T-cell (primary cell): ENCODE results near the gene NDUFB7. TPM values are rescaled to one million over a fixed set of nuclear protein-coding genes. Genes with fewer than 3 reads are reported as not detected.
"Not testable (repeated sequence)": the region's sequence is repeated elsewhere in the genome, so short reads cannot be mapped to it uniquely, and the experiment has no call there.

ENCODE experiments used
- ATAC-seq, 4 experiments: fragments of 200-7000 bp in 3 of 4; fragments of 150-1000 bp in 1 of 4; cut with Tn5 transposase; replicated peaks in 1 of 4; 1 replicate in 3 of 4; 2 replicates in 1 of 4; pipeline ENCODE4 v1.10.0; 2021; ENCODE audit warnings: moderate library complexity in 3 of 4, mild to moderate bottlenecking in 2 of 4, moderate number of reproducible peaks in 1 of 4
- CTCF ChIA-PET, 2 donors: fragments of 300-600 bp; sonication (Branson Sonifier 250); formaldehyde crosslinking; loops; one replicate each; lab custom pipeline; 2022; ENCODE audit warnings: antibody characterized with exemption in 2 of 2; lab: Charles Lee
- POLR2A ChIA-PET, 2 donors: fragments of 300-600 bp; sonication (Branson Sonifier 250); formaldehyde crosslinking; loops; one replicate each; lab custom pipeline; 2022; ENCODE audit warnings: antibody characterized with exemption in 2 of 2; lab: Charles Lee
- DNase-seq, 35 experiments: peaks; one replicate each; pipeline versions ENCODE4 v3.0.0 to v3.0.0-alpha.2; 2013 to 2023
- H3K27ac ChIP-seq: one replicate; pipeline ENCODE4 v1.5.1; 2013; ENCODE audit warnings: low read length
- H3K27me3 ChIP-seq, 2 experiments: replicated peaks in 1 of 2; 1 replicate in 1 of 2; 2 replicates in 1 of 2; pipeline versions ENCODE4 v1.6.1 to v1.7.0; 2013; ENCODE audit warnings: low read length in 1 of 2, mixed read lengths in 1 of 2; ENCODE audit not compliant: control insufficient read depth in 2 of 2, insufficient read depth in 2 of 2; ENCODE audit errors: extremely low read depth in 1 of 2
- H3K36me3 ChIP-seq, 2 donors: 1 replicate in 1 of 2; 2 replicates in 1 of 2; pipeline versions ENCODE4 v1.6.1 to v1.7.0; 2013; ENCODE audit warnings: low read length in 1 of 2; ENCODE audit not compliant: control insufficient read depth in 2 of 2, insufficient read depth in 1 of 2; ENCODE audit errors: extremely low read depth in 1 of 2
- H3K4me1 ChIP-seq, 2 experiments: 1 replicate in 1 of 2; 2 replicates in 1 of 2; pipeline versions ENCODE4 v1.6.1 to v1.7.0; 2013; ENCODE audit warnings: low read length in 2 of 2, mixed read lengths in 1 of 2; ENCODE audit not compliant: insufficient read depth in 2 of 2, control insufficient read depth in 1 of 2; ENCODE audit errors: extremely low read depth in 1 of 2
- H3K4me3 ChIP-seq, 2 donors: 1 replicate in 1 of 2; 2 replicates in 1 of 2; pipeline versions ENCODE4 v1.5.1 to v1.7.0; 2013; ENCODE audit warnings: mild to moderate bottlenecking in 2 of 2, low read length in 1 of 2, moderate library complexity in 1 of 2; ENCODE audit not compliant: control insufficient read depth in 1 of 2; ENCODE audit errors: extremely low read depth in 1 of 2
- H3K9me3 ChIP-seq: 2 replicates; pipeline ENCODE4 v1.7.0; 2013
- H3K27ac Mint-ChIP-seq, 2 donors: one replicate each; pipeline ENCODE4 v1.8.0; 2020 to 2021; ENCODE audit warnings: mild to moderate bottlenecking in 2 of 2, mixed read lengths in 2 of 2
- H3K27me3 Mint-ChIP-seq, 2 donors: one replicate each; pipeline ENCODE4 v1.8.0; 2021 to 2022; ENCODE audit warnings: mixed read lengths in 2 of 2
- H3K36me3 Mint-ChIP-seq: one replicate; pipeline ENCODE4 v1.8.0; 2021; ENCODE audit warnings: mixed read lengths
- H3K4me1 Mint-ChIP-seq, 3 donors: one replicate each; pipeline ENCODE4 v1.8.0; 2020 to 2022; ENCODE audit warnings: mixed read lengths in 3 of 3, mild to moderate bottlenecking in 1 of 3
- H3K4me3 Mint-ChIP-seq, 3 donors: one replicate each; pipeline ENCODE4 v1.8.0; 2020 to 2022; ENCODE audit warnings: mild to moderate bottlenecking in 3 of 3, mixed read lengths in 3 of 3, moderate library complexity in 3 of 3
- H3K9me3 Mint-ChIP-seq, 3 donors: one replicate each; pipeline ENCODE4 v1.8.0; 2020 to 2022; ENCODE audit warnings: mixed read lengths in 3 of 3
- WGBS: methylation state at CpG from one replicate; pipeline ENCODE4 v1.1.5; 2013; ENCODE audit warnings: missing lambda C conversion rate; ENCODE audit not compliant: insufficient coverage; 5-methylcytosine and 5-hydroxymethylcytosine counted together
- total RNA-seq, 35 experiments: library from RNA in 6 of 35; stranded (reverse) in 6 of 35; fragments of 120-200 nt in 1 of 35; gene quantifications; one replicate each; pipeline versions ENCODE4 v1.2.1 to v1.2.4 and lab custom pipeline; 2013 to 2026

Gene NDUFB7
- total RNA-seq, 5 donors from 2014 or later (not counting 1 experiment from before 2014, with no cell fraction given): 47.9 to 112 (median 90.4) TPM

DNA sequence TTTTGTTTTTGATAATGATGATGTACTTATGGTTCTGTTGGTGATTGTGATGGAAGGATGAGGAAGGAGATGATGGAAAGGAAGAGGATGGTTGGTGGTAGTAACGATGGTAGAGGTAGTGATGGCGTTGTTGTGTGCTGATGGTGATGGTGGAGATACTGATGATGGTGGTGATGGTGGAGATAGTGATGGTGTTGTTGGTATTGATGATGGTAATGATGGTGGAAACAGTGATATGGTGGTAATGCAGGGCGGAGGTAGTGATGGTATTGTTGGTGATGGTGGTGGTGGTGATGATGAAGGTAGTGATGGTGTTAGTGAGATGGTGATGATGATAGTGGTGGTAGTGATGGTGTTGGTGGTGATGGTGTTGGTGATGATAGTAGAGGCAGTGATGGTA is 23.7 kb upstream of the NDUFB7 start:
- Histone ChIP-seq H3K9me3 (no peaks in the 10 kb centered on the region), H3K4me3 (no peak overlapping the region), H3K27ac (no peak overlapping the region), H3K4me1 (no peaks in the 10 kb centered on the region), H3K27me3 (peaks cover 0 to 11% of the 10 kb centered on the region in 2 experiments), H3K36me3 (no peaks in the 10 kb centered on the region)
- Mint-ChIP-seq H3K27me3 (peaks cover 8 to 11% of the 10 kb centered on the region in 2 donors), H3K4me1 (no peaks in the 10 kb centered on the region), H3K4me3 (no peak overlapping the region), H3K36me3 (no peaks in the 10 kb centered on the region), H3K27ac (no peak overlapping the region), H3K9me3 (peaks cover 0 to 8% (median 7%) of the 10 kb centered on the region in 3 donors)
- ChIA-PET CTCF (no interaction called here), POLR2A (interaction anchor here in 1 of 2 donors (0.5 kb wide), 1 partner anchor 1756 kb away, joined by 3 read pairs; no protein-coding TSS in a partner anchor)
- WGBS: 82% methylated on average over 3 of the region's 3 CpGs
- no peak for ATAC-seq
- no peak for DNase-seq

DNA sequence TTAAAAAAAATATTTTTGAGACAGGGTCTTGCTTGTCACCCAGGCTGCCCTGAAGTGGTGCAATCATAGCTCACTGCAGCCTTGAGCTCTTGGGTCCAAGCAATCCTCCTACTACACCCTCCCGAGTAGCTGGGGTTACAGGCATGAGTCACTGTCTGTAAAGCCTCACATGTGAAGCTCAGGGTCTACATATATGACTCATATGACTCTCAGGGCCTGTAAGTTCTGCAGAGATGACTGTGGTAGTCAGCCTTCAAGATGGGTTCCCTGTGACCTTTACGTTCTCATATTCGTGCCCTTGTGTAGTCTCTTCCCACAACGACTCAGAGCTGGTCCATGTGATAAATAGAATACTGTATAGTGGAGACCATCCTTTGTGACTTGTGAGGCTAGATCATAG is 17.6 kb upstream of the NDUFB7 start:
- ATAC-seq: peak in 1 of 4 experiments; percentile 38
- H3K9me3 ChIP-seq, H3K27me3 ChIP-seq, H3K27ac Mint-ChIP-seq, DNase-seq, H3K4me3 ChIP-seq, H3K4me1 Mint-ChIP-seq, POLR2A ChIA-PET, H3K36me3 ChIP-seq, H3K4me1 ChIP-seq, H3K4me3 Mint-ChIP-seq, H3K27ac ChIP-seq, H3K9me3 Mint-ChIP-seq, CTCF ChIA-PET, H3K36me3 Mint-ChIP-seq, H3K27me3 Mint-ChIP-seq: not testable (repeated sequence)
- WGBS: no CpG with 5 or more reads among the region's 4 CpGs

DNA sequence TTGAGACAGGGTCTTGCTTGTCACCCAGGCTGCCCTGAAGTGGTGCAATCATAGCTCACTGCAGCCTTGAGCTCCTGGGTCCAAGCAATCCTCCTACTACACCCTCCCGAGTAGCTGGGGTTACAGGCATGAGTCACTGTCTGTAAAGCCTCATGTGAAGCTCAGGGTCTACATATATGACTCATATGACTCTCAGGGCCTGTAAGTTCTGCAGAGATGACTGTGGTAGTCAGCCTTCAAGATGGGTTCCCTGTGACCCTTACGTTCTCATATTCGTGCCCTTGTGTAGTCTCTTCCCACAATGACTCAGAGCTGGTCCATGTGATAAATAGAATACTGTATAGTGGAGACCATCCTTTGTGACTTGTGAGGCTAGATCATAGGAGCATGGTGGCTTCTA is 13.3 kb upstream of the NDUFB7 start:
- H3K4me3 ChIP-seq, H3K27me3 Mint-ChIP-seq, H3K27ac ChIP-seq, H3K36me3 ChIP-seq, H3K4me1 ChIP-seq, CTCF ChIA-PET, H3K27ac Mint-ChIP-seq, H3K4me1 Mint-ChIP-seq, H3K36me3 Mint-ChIP-seq, H3K9me3 Mint-ChIP-seq, H3K9me3 ChIP-seq, H3K27me3 ChIP-seq, DNase-seq: not testable (repeated sequence)
- WGBS: no CpG with 5 or more reads among the region's 3 CpGs
- peak in 3 of 4 experiments; percentile 43 to 66 (median 60) for ATAC-seq
- POLR2A ChIA-PET: interaction anchor here in 1 of 2 donors (0.6 kb wide), 1 partner anchor 98 kb away, joined by 3 read pairs; no protein-coding TSS in a partner anchor
- H3K4me3 Mint-ChIP-seq: peak overlapping the region in 1 of 3 donors; percentile 1

DNA sequence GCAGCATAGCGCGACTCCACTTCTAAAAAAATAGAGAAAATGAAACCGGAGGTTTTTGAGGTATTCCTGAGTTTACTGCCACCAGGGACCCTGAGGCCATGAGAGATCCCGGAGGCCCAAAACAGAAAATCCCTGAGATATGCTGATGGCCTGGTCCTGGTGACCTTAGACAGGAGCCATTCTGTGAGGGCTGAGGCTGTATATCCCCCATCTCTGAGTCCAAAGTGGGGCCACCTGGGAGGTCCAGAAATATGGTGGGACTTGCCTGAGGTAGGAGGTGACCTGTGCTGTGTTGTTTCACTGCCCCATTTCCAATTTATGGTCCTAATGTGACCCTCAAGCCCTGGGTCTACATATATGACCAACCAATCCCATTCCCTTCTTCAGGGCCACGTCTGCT is 12.5 kb upstream of the NDUFB7 start:
- H3K27me3 Mint-ChIP-seq, H3K27ac ChIP-seq, H3K4me3 ChIP-seq, H3K9me3 ChIP-seq, ATAC-seq, H3K27me3 ChIP-seq, H3K9me3 Mint-ChIP-seq, CTCF ChIA-PET, DNase-seq, H3K27ac Mint-ChIP-seq, POLR2A ChIA-PET, H3K36me3 Mint-ChIP-seq, H3K4me1 Mint-ChIP-seq, H3K4me1 ChIP-seq, H3K36me3 ChIP-seq: not testable (repeated sequence)
- peak overlapping the region in 1 of 3 donors; percentile 79 for H3K4me3 Mint-ChIP-seq
- WGBS: no CpG with 5 or more reads among the region's 5 CpGs

DNA sequence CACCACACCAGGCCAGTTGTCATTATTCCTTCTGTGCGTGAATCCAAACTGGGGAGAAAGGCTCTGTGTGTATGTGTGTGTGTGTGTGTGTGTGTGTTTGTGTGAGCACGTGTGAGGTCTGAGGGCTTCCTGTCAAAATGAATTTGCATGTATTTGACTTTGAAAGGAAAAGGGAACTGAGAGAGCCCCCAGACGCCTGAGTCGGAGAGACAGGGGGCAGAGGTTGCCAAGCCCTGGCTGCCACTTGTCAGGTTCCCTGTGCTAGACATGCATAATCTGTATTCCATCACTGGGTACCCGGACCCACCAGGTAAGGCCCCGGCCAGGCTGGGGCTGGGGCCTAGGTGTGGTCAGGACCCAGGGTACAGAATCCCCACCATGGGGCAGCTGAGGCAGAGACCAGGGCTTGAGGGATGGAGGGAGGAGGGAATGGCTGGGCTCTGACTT is 11.1 kb upstream of the NDUFB7 start, which contains the start of gene CLEC17A:
TSS of gene CLEC17A (plus strand) at position 191 of the 447 bp plus-strand sequence. CDS start at position 268, 77 bp downstream.
- Mint-ChIP-seq H3K27ac (peak within 1 kb of the TSS in 1 of 2 donors; percentile 31), H3K9me3 (no peaks in the 10 kb centered on the region), H3K4me1 (peaks cover 0 to 6% (median 0%) of the 10 kb centered on the region in 3 donors), H3K4me3 (peak within 1 kb of the TSS in 1 of 3 donors; percentile 79), H3K27me3 (peaks cover 0 to 4% of the 10 kb centered on the region in 2 donors), H3K36me3 (no peaks in the 10 kb centered on the region)
- no peaks in the 10 kb centered on the region for H3K36me3 ChIP-seq
- no peak within 1 kb of the TSS for H3K27ac ChIP-seq
- no peaks in the 10 kb centered on the region for H3K27me3 ChIP-seq
- WGBS: 36% methylated on average over 4 of the region's 6 CpGs
- no peaks in the 10 kb centered on the region for H3K4me1 ChIP-seq
- DNase-seq (peak in 1 of 35 experiments; percentile 21), ATAC-seq (no peak)
- no peak within 1 kb of the TSS for H3K4me3 ChIP-seq
- ChIA-PET POLR2A (no interaction called here), CTCF (no interaction called here)
- H3K9me3 ChIP-seq: no peaks in the 10 kb centered on the region

DNA sequence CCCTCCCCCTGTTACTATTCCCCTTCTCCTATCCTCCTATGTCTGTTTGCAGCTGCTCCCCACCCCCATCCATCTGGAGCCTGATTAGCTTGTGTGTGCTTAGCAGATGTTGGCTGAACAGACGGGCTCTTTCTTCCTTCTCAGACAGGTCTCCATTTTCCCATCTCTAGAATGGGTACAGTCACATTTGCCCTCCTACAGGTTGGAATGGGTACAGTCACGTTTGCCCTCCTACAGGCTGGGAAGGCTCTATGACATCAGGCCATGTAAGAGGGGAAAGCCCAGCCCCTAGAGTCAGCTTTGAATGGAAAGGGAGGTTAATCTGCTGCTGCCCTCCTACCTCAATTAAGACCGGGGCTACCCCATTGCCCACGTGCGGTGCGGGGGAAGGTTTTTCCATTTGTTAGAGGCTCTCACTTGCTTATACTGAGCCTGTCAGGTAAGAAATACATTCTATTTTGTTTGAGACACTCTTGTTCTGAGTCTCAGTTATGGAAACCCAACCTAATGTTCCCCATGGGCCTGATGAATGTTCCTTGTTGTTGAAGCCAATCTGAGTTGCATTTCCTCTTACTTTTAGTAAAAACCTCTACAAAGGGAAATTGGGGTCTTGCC is 8.9 kb upstream of the NDUFB7 start:
- Histone ChIP-seq H3K4me1 (no peaks in the 10 kb centered on the region), H3K9me3 (no peaks in the 10 kb centered on the region), H3K27me3 (no peaks in the 10 kb centered on the region), H3K27ac (no peak overlapping the region), H3K36me3 (no peaks in the 10 kb centered on the region), H3K4me3 (no peak overlapping the region)
- ChIA-PET CTCF (no interaction called here), POLR2A (no interaction called here)
- H3K4me3 Mint-ChIP-seq: no peak overlapping the region
- WGBS: no CpG with 5 or more reads among the region's 6 CpGs
- ATAC-seq (no peak), DNase-seq (no peak)
- peaks cover 0 to 8% (median 0%) of the 10 kb centered on the region in 3 donors for H3K4me1 Mint-ChIP-seq
- H3K9me3 Mint-ChIP-seq: no peaks in the 10 kb centered on the region
- H3K27me3 Mint-ChIP-seq: no peaks in the 10 kb centered on the region
- no peaks in the 10 kb centered on the region for H3K36me3 Mint-ChIP-seq
- H3K27ac Mint-ChIP-seq: no peak overlapping the region
